Measurements from ENCODE around the gene CDHR5. TPM values are rescaled to one million over a fixed set of nuclear protein-coding genes. Genes with fewer than 3 reads are reported as not detected.

The CDHR5 gene
- total RNA-seq, 3 donors from 2014 or later (not counting 1 experiment from before 2014, with no cell fraction given): not detected

- intact Hi-C loops (cut with micrococcal nuclease): no loop called here
- Histone ChIP-seq H3K9me3 (ENCODE audit: control insufficient read depth, insufficient read depth, low read length) (no peaks in the 10 kb centered on the region), H3K27ac (ENCODE audit: low read length) (no peak overlapping the region), H3K4me3 (ENCODE audit: low read length) (no peak overlapping the region), H3K4me1 (ENCODE audit: control insufficient read depth, insufficient read depth, low read length) (peaks cover 35% of the 10 kb centered on the region), H3K27me3 (ENCODE audit: control insufficient read depth, insufficient read depth, low read length) (no peaks in the 10 kb centered on the region), H3K36me3 (ENCODE audit: control insufficient read depth, insufficient read depth, low read length) (peaks cover 34% of the 10 kb centered on the region)
- Mint-ChIP-seq H3K27me3 (ENCODE audit: low read depth in 2 of 2) (no peaks in the 10 kb centered on the region), H3K27ac (no peak overlapping the region), H3K4me1 (peaks cover 41 to 51% of the 10 kb centered on the region in 2 donors), H3K4me3 (no peak overlapping the region), H3K36me3 (peaks cover 4% of the 10 kb centered on the region), H3K9me3 (no peaks in the 10 kb centered on the region)
- TF ChIP-seq CTCF (IDR thresholded peaks at IDR 0.05): no peak
- ATAC-seq: no peak
- no peak for DNase-seq
- 98% methylated on average over 10 of the region's 10 CpGs for WGBS (ENCODE audit: insufficient coverage)
These were observed 40.5 kb downstream of the CDHR5 start for GRCh38 chr11:584287-584686.

- H3K4me3 ChIP-seq (ENCODE audit: low read length): no peak overlapping the region
- no peaks in the 10 kb centered on the region for H3K27me3 Mint-ChIP-seq (ENCODE audit: low read depth in 2 of 2)
- H3K4me3 Mint-ChIP-seq: no peak overlapping the region
- ATAC-seq: no peak
- H3K27ac Mint-ChIP-seq: peak overlapping the region; percentile 53 to 66
- intact Hi-C loops (cut with micrococcal nuclease): no loop called here
- no peaks in the 10 kb centered on the region for H3K27me3 ChIP-seq (ENCODE audit: control insufficient read depth, insufficient read depth, low read length)
- no peaks in the 10 kb centered on the region for H3K9me3 ChIP-seq (ENCODE audit: control insufficient read depth, insufficient read depth, low read length)
- WGBS (ENCODE audit: insufficient coverage): 93% methylated on average over 17 of the region's 17 CpGs
- peaks cover 46 to 50% of the 10 kb centered on the region in 2 donors for H3K4me1 Mint-ChIP-seq
- no peaks in the 10 kb centered on the region for H3K36me3 Mint-ChIP-seq
- H3K4me1 ChIP-seq (ENCODE audit: control insufficient read depth, insufficient read depth, low read length): peaks cover 46% of the 10 kb centered on the region
- DNase-seq: no peak
- no peaks in the 10 kb centered on the region for H3K9me3 Mint-ChIP-seq
- H3K27ac ChIP-seq (ENCODE audit: low read length): no peak overlapping the region
- H3K36me3 ChIP-seq (ENCODE audit: control insufficient read depth, insufficient read depth, low read length): peaks cover 24% of the 10 kb centered on the region
- TF ChIP-seq CTCF (IDR thresholded peaks at IDR 0.05): no peak
These were observed 43.0 kb downstream of the CDHR5 start for GRCh38 chr11:581752-582151.

- intact Hi-C loops (cut with micrococcal nuclease): no loop called here
- H3K27me3 ChIP-seq (ENCODE audit: control insufficient read depth, insufficient read depth, low read length): no peaks in the 10 kb centered on the region
- H3K27me3 Mint-ChIP-seq (ENCODE audit: low read depth in 2 of 2): no peaks in the 10 kb centered on the region
- ATAC-seq (no peak), DNase-seq (no peak)
- no peaks in the 10 kb centered on the region for H3K9me3 Mint-ChIP-seq
- peaks cover 44 to 47% of the 10 kb centered on the region in 2 donors for H3K4me1 Mint-ChIP-seq
- no peaks in the 10 kb centered on the region for H3K36me3 Mint-ChIP-seq
- TF ChIP-seq CTCF (IDR thresholded peaks at IDR 0.05): no peak
- peak overlapping the region; percentile 53 to 66 for H3K27ac Mint-ChIP-seq
- peaks cover 24% of the 10 kb centered on the region for H3K36me3 ChIP-seq (ENCODE audit: control insufficient read depth, insufficient read depth, low read length)
- H3K4me1 ChIP-seq (ENCODE audit: control insufficient read depth, insufficient read depth, low read length): peaks cover 46% of the 10 kb centered on the region
- H3K4me3 Mint-ChIP-seq: peak overlapping the region; percentile 45
- H3K4me3 ChIP-seq (ENCODE audit: low read length): no peak overlapping the region
- H3K9me3 ChIP-seq (ENCODE audit: control insufficient read depth, insufficient read depth, low read length): no peaks in the 10 kb centered on the region
- WGBS (ENCODE audit: insufficient coverage): 83% methylated on average over 13 of the region's 14 CpGs
- no peak overlapping the region for H3K27ac ChIP-seq (ENCODE audit: low read length)
These were observed 43.4 kb downstream of the CDHR5 start for GRCh38 chr11:581342-581741.

Measured in natural killer cell (primary cell).